ENCODE measurements around the gene CASKIN1.

DNA sequence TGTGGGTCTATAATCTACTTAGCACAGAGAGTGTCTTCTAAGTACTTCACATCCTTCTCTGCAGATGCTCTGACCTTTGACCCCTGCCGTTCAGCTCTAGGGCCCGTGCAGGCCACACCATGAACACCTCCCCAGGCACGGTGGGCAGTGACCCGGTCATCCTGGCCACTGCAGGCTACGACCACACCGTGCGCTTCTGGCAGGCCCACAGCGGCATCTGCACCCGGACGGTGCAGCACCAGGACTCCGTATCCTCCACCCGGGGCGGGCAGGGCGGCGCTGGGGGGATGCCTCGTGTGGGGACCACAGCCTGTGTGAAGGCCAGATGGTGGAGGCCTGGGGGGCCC, 9.5 kb upstream of the CASKIN1 start:
- TF ChIP-seq, protein P1, sequence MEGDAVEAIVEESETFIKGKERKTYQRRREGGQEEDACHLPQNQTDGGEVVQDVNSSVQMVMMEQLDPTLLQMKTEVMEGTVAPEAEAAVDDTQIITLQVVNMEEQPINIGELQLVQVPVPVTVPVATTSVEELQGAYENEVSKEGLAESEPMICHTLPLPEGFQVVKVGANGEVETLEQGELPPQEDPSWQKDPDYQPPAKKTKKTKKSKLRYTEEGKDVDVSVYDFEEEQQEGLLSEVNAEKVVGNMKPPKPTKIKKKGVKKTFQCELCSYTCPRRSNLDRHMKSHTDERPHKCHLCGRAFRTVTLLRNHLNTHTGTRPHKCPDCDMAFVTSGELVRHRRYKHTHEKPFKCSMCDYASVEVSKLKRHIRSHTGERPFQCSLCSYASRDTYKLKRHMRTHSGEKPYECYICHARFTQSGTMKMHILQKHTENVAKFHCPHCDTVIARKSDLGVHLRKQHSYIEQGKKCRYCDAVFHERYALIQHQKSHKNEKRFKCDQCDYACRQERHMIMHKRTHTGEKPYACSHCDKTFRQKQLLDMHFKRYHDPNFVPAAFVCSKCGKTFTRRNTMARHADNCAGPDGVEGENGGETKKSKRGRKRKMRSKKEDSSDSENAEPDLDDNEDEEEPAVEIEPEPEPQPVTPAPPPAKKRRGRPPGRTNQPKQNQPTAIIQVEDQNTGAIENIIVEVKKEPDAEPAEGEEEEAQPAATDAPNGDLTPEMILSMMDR (IDR thresholded peaks at IDR 0.05; ENCODE audit: low read depth, low read length, missing input control): no peak
- TF ChIP-seq TAF1 (conservative IDR thresholded peaks at IDR 0.05) (no peak), HNF4G (IDR thresholded peaks at IDR 0.05) (no peak), FOXA1 (IDR thresholded peaks at IDR 0.05) (no peak), RAD21 (IDR thresholded peaks at IDR 0.05) (no peak), GABPA (IDR thresholded peaks at IDR 0.05 in 1 of 2, conservative IDR thresholded peaks at IDR 0.05 in 1 of 2) (no peak), YY1 (IDR thresholded peaks at IDR 0.05) (no peak), REST (IDR thresholded peaks at IDR 0.05) (no peak), SP1 (IDR thresholded peaks at IDR 0.05) (no peak)
- TF ChIP-seq, protein P2, sequence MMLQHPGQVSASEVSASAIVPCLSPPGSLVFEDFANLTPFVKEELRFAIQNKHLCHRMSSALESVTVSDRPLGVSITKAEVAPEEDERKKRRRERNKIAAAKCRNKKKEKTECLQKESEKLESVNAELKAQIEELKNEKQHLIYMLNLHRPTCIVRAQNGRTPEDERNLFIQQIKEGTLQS (IDR thresholded peaks at IDR 0.05): no peak
